HEK293 (cell line): Measurements from ENCODE around the gene WNT5B.
"Not testable (repeated sequence)": the region's sequence is repeated elsewhere in the genome, so short reads cannot be mapped to it uniquely, and the experiment has no call there.

Experiments used
- ATF2 ChIP-seq: fragments of 450-650 bp; formaldehyde crosslinking; IDR thresholded peaks from 2 replicates; pipeline ENCODE4 v1.5.1; 2016; ENCODE audit warnings: missing biosample characterization, missing genetic modification characterization, low read depth
- CTCF ChIP-seq: fragments of 450-650 bp; formaldehyde crosslinking; IDR thresholded peaks from 2 replicates; pipeline ENCODE4 v1.5.1; 2016; ENCODE audit warnings: missing biosample characterization, missing genetic modification characterization
- REST ChIP-seq: fragments of 450-650 bp; formaldehyde crosslinking; IDR thresholded peaks from 2 replicates; pipeline ENCODE4 v1.5.1; 2016; ENCODE audit warnings: missing biosample characterization, missing genetic modification characterization
- YY1 ChIP-seq: fragments of 450-650 bp; formaldehyde crosslinking; IDR thresholded peaks from 2 replicates; pipeline ENCODE4 v1.5.1; 2018; ENCODE audit warnings: missing biosample characterization, missing genetic modification characterization
- ZNF548 ChIP-seq: fragments of 450-650 bp; formaldehyde crosslinking; IDR thresholded peaks from 2 replicates; pipeline ENCODE4 v1.5.1; 2016; ENCODE audit warnings: missing biosample characterization, missing genetic modification characterization
- ZNF747 ChIP-seq: fragments of 450-650 bp; formaldehyde crosslinking; IDR thresholded peaks from 2 replicates; pipeline ENCODE4 v1.5.1; 2016; ENCODE audit warnings: missing biosample characterization, missing genetic modification characterization
- ZSCAN4 ChIP-seq: fragments of 450-650 bp; formaldehyde crosslinking; IDR thresholded peaks from 2 replicates; pipeline ENCODE4 v1.5.1; 2017; ENCODE audit warnings: missing biosample characterization, missing genetic modification characterization

GRCh38 chr12:1602706-1603105 is 26.3 kb upstream of the WNT5B start:
- not testable (repeated sequence) for TF ChIP-seq ATF2 (tag by site-specific recombination); CTCF (tag by site-specific recombination); ZNF747 (tag by site-specific recombination); REST (tag by site-specific recombination); YY1 (tag by site-specific recombination); ZNF548 (tag by site-specific recombination); ZSCAN4
